HEK293T (cell line): ENCODE measurements around the gene SPATS2L.

Source experiments
- CTCF ChIA-PET: fragments of 350-600 bp; formaldehyde crosslinking; extraction: SDS; loops from one replicate; lab custom pipeline; 2021; ENCODE audit warnings: antibody characterized with exemption, inconsistent platforms; lab: Yijun Ruan, JAX
- POLR2A ChIA-PET: fragments of 350-600 bp; formaldehyde crosslinking; extraction: SDS; loops from one replicate; lab custom pipeline; 2020; ENCODE audit warnings: antibody characterized with exemption, inconsistent platforms; lab: Yijun Ruan, JAX
- DNase-seq: peaks from one replicate; pipeline ENCODE4 v3.0.0; 2012; ENCODE audit warnings: mixed read lengths; ENCODE audit errors: extremely low spot score
- ARNT ChIP-seq: fragments of 450-650 bp; IDR thresholded peaks from 2 replicates; pipeline ENCODE4 v1.6.1; 2017; ENCODE audit warnings: mild to moderate bottlenecking
- BHLHE40 ChIP-seq: fragments of 450-650 bp; IDR thresholded peaks from 2 replicates; pipeline ENCODE4 v1.6.1; 2016; ENCODE audit warnings: mild to moderate bottlenecking, moderate library complexity, borderline replicate concordance
- CTBP1 ChIP-seq: fragments of 450-650 bp; IDR thresholded peaks from 2 replicates; pipeline ENCODE4 v1.6.1; 2016; ENCODE audit warnings: borderline replicate concordance
- ELF4 ChIP-seq: fragments of 450-650 bp; IDR thresholded peaks from 2 replicates; pipeline ENCODE4 v1.6.1; 2017; ENCODE audit warnings: antibody characterized with exemption
- FOXA1 ChIP-seq: fragments of 450-650 bp; IDR thresholded peaks from 2 replicates; pipeline ENCODE4 v1.6.1; 2016; ENCODE audit warnings: mild to moderate bottlenecking
- FOXK2 ChIP-seq: fragments of 450-650 bp; IDR thresholded peaks from 2 replicates; pipeline ENCODE4 v1.6.1; 2016; ENCODE audit warnings: mild to moderate bottlenecking
- FOXM1 ChIP-seq: fragments of 450-650 bp; IDR thresholded peaks from 2 replicates; pipeline ENCODE4 v1.6.1; 2017; ENCODE audit warnings: mild to moderate bottlenecking, borderline replicate concordance
- HDGF ChIP-seq: fragments of 450-650 bp; IDR thresholded peaks from 2 replicates; pipeline ENCODE4 v1.6.1; 2017; ENCODE audit warnings: antibody characterized with exemption, borderline replicate concordance
- L3MBTL2 ChIP-seq: fragments of 450-650 bp; conservative IDR thresholded peaks from 2 replicates; pipeline ENCODE4 v1.6.1; 2016; ENCODE audit warnings: mild to moderate bottlenecking
- LEF1 ChIP-seq: fragments of 450-650 bp; IDR thresholded peaks from 2 replicates; pipeline ENCODE4 v1.6.1; 2017; ENCODE audit warnings: mild to moderate bottlenecking, borderline replicate concordance
- NFRKB ChIP-seq: fragments of 450-650 bp; IDR thresholded peaks from 2 replicates; pipeline ENCODE4 v1.6.1; 2016; ENCODE audit warnings: mild to moderate bottlenecking, moderate library complexity
- PKNOX1 ChIP-seq: fragments of 450-650 bp; IDR thresholded peaks from 2 replicates; pipeline ENCODE4 v1.6.1; 2016
- SP1 ChIP-seq: fragments of 450-650 bp; IDR thresholded peaks from 2 replicates; pipeline ENCODE4 v1.6.1; 2017
- SUZ12 ChIP-seq: fragments of 450-650 bp; IDR thresholded peaks from 2 replicates; pipeline ENCODE4 v1.6.1; 2016; ENCODE audit warnings: mild to moderate bottlenecking
- TARDBP ChIP-seq: fragments of 450-650 bp; IDR thresholded peaks from 2 replicates; pipeline ENCODE4 v1.6.1; 2016
- ZNF384 ChIP-seq: fragments of 450-650 bp; IDR thresholded peaks from 2 replicates; pipeline ENCODE4 v1.6.1; 2016

Gene SPATS2L

GRCh38 chr2:200430017-200430416 lies 123.5 kb downstream of the SPATS2L start:
- no peak for TF ChIP-seq FOXM1
- no peak for TF ChIP-seq BHLHE40
- no peak for TF ChIP-seq HDGF
- TF ChIP-seq TARDBP = no peak
- no peak for TF ChIP-seq PKNOX1
- ChIA-PET POLR2A (no interaction called here), CTCF (no interaction called here)
- no peak for DNase-seq

- DNase-seq = no peak
- POLR2A ChIA-PET = no interaction called here
- TF ChIP-seq ARNT (no peak), HDGF (no peak), FOXA1 (no peak)
- CTCF ChIA-PET = no interaction called here
Measured at GRCh38 chr2:200431996-200432705, 125.7 kb downstream of the SPATS2L start.

GRCh38 chr2:200435379-200435778 lies 128.9 kb downstream of the SPATS2L start:
- POLR2A ChIA-PET = no interaction called here
- no peak for DNase-seq
- CTCF ChIA-PET = no interaction called here
- no peak for TF ChIP-seq PKNOX1
- no peak for TF ChIP-seq L3MBTL2
- no peak for TF ChIP-seq ELF4
- TF ChIP-seq BHLHE40 = no peak
- TF ChIP-seq FOXK2 = no peak
- no peak for TF ChIP-seq TARDBP
- no peak for TF ChIP-seq CTBP1
- TF ChIP-seq HDGF = no peak
- TF ChIP-seq FOXM1 = no peak

- no peak for DNase-seq
- CTCF ChIA-PET = no interaction called here
- POLR2A ChIA-PET = no interaction called here
- TF ChIP-seq ARNT = no peak
- TF ChIP-seq SUZ12 = no peak
- no peak for TF ChIP-seq LEF1
- no peak for TF ChIP-seq SP1
- TF ChIP-seq BHLHE40 = no peak
- TF ChIP-seq FOXA1 = no peak
- no peak for TF ChIP-seq TARDBP
- TF ChIP-seq HDGF = no peak
- no peak for TF ChIP-seq ZNF384
- TF ChIP-seq FOXK2 = no peak
- no peak for TF ChIP-seq PKNOX1
- no peak for TF ChIP-seq NFRKB
- no peak for TF ChIP-seq CTBP1
- no peak for TF ChIP-seq L3MBTL2
- TF ChIP-seq ELF4 = no peak
- no peak for TF ChIP-seq FOXM1
Measured at GRCh38 chr2:200438251-200438650, 131.8 kb downstream of the SPATS2L start.

GRCh38 chr2:200438846-200439245 lies 132.4 kb downstream of the SPATS2L start:
- POLR2A ChIA-PET = no interaction called here
- DNase-seq = no peak
- no peak for TF ChIP-seq LEF1
- CTCF ChIA-PET = no interaction called here

GRCh38 chr2:200439981-200440380 lies 133.5 kb downstream of the SPATS2L start:
- no peak for DNase-seq
- POLR2A ChIA-PET = interaction anchor here (0.6 kb wide), 1 partner anchor 631 kb away, joined by 3 read pairs; no protein-coding TSS in a partner anchor
- TF ChIP-seq L3MBTL2 (no peak), TARDBP (no peak), HDGF (no peak), CTBP1 (no peak), PKNOX1 (no peak), NFRKB (no peak), ARNT (no peak), SUZ12 (no peak), ELF4 (no peak), ZNF384 (no peak), FOXK2 (no peak), SP1 (no peak), FOXA1 (no peak), LEF1 (no peak), FOXM1 (no peak), BHLHE40 (no peak)
- CTCF ChIA-PET = no interaction called here
